Measurements from ENCODE around the gene MACROH2A1.

DNA sequence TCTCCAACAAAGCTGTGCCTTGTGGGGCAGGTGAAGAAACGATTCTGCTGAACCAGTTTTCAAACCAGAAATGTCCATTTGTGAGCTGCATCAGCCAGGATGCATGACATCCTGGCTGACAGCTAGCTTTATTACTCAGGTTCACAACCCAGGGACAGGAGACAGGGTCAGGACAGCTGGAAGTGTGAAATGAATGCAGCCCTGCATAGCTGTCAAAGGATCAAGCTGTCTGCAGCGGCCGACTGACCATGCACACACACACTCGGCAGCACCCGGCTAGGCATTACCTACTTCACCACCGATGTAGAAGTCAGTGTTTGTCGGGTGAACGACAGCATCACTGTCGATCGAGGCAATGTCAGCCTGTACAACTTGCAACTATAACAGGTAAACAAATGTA, 48.5 kb downstream of the MACROH2A1 start:
- TF ChIP-seq, protein P1, sequence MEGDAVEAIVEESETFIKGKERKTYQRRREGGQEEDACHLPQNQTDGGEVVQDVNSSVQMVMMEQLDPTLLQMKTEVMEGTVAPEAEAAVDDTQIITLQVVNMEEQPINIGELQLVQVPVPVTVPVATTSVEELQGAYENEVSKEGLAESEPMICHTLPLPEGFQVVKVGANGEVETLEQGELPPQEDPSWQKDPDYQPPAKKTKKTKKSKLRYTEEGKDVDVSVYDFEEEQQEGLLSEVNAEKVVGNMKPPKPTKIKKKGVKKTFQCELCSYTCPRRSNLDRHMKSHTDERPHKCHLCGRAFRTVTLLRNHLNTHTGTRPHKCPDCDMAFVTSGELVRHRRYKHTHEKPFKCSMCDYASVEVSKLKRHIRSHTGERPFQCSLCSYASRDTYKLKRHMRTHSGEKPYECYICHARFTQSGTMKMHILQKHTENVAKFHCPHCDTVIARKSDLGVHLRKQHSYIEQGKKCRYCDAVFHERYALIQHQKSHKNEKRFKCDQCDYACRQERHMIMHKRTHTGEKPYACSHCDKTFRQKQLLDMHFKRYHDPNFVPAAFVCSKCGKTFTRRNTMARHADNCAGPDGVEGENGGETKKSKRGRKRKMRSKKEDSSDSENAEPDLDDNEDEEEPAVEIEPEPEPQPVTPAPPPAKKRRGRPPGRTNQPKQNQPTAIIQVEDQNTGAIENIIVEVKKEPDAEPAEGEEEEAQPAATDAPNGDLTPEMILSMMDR (IDR thresholded peaks at IDR 0.05), result no peak
- TF ChIP-seq, protein P2, sequence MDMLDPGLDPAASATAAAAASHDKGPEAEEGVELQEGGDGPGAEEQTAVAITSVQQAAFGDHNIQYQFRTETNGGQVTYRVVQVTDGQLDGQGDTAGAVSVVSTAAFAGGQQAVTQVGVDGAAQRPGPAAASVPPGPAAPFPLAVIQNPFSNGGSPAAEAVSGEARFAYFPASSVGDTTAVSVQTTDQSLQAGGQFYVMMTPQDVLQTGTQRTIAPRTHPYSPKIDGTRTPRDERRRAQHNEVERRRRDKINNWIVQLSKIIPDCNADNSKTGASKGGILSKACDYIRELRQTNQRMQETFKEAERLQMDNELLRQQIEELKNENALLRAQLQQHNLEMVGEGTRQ (CRISPR knock-in tag; IDR thresholded peaks at IDR 0.05), result no peak
- no peak for TF ChIP-seq RELA (CRISPR knock-in tag; IDR thresholded peaks at IDR 0.05; ENCODE audit: borderline replicate concordance)
- TF ChIP-seq KAT7 (CRISPR knock-in tag; IDR thresholded peaks at IDR 0.05; ENCODE audit: borderline replicate concordance), result no peak
- TF ChIP-seq PRRX2 (CRISPR knock-in tag; IDR thresholded peaks at IDR 0.05), result no peak
